Measurements from ENCODE around the gene HYAL2.
A peak's percentile ranks its signal among the peaks of the same experiment; 100 is the strongest.

Gene HYAL2

DNA sequence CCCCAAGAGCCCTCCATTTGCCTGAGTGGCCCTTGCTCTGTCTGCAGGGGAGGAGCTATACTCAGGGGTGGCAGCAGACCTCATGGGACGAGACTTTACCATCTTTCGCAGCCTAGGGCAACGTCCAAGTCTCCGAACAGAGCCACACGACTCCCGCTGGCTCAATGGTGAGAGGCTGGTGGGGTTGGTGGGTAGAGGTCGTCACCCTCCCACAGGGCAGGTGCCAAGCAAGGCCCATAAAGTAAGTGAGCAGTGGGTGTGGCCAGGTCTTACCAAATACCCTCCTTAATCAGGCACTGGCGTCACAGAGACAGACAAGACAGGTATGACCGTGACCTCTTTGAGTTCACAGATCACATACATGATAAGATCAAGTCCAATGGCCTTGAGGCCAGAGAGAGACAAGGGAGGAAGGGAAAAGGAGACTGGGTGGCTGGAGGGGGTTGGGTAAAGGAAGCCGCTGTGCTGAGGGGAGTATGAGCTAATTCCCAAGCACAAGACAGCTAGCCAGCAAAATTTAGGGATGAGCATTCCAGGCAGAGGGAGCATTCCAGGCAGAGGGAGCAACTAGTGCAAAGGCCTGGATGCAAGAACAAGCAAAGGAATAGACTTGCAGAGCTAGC, 51.1 kb downstream of the HYAL2 start:
- H3K4me3 ChIP-seq, result no peak overlapping the region
- TF ChIP-seq, protein P1, sequence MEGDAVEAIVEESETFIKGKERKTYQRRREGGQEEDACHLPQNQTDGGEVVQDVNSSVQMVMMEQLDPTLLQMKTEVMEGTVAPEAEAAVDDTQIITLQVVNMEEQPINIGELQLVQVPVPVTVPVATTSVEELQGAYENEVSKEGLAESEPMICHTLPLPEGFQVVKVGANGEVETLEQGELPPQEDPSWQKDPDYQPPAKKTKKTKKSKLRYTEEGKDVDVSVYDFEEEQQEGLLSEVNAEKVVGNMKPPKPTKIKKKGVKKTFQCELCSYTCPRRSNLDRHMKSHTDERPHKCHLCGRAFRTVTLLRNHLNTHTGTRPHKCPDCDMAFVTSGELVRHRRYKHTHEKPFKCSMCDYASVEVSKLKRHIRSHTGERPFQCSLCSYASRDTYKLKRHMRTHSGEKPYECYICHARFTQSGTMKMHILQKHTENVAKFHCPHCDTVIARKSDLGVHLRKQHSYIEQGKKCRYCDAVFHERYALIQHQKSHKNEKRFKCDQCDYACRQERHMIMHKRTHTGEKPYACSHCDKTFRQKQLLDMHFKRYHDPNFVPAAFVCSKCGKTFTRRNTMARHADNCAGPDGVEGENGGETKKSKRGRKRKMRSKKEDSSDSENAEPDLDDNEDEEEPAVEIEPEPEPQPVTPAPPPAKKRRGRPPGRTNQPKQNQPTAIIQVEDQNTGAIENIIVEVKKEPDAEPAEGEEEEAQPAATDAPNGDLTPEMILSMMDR (IDR thresholded peaks at IDR 0.05), result no peak
- DNase-seq (ENCODE audit: low spot score), result no peak
- H3K27ac ChIP-seq, result no peak overlapping the region

DNA sequence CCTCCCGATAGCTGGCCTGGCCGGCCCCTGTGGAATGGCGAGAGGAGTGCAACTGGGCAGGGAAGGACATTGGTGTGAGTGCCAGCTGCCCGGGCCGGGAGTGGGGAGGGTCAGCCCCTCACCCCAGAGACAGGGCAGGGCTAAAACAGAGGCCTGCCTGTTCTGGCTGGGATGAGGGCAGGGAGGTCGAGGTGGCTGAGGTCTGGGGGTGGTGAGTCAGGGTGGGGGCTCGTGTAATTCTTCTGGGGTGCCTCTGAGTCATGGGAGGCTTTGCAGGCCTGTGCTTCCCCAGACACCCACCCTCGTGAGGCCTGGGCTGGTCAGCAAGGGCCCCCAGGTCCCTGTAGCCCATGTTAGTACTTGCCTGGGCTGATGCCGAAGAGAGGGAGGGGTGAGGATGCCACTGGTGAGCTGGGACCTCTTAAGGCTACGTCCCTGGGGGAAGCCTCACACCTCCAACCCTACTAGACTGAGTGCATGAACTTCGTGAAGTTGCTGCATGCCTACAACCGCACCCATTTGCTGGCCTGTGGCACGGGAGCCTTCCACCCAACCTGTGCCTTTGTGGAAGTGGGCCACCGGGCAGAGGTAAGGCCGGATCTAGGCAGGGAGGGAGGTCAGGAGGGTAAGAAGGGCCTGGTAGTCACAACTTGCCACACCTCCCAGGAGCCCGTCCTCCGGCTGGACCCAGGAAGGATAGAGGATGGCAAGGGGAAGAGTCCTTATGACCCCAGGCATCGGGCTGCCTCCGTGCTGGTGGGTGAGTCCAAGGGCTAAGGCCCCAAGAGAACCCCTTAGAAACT, 51.9 kb downstream of the HYAL2 start:
- H3K4me3 ChIP-seq, result peak overlapping the region; percentile 74
- DNase-seq (ENCODE audit: low spot score), result no peak
- TF ChIP-seq, protein P1 (IDR thresholded peaks at IDR 0.05), result no peak
- peak overlapping the region in 1 of 2 donors; percentile 99 for H3K27ac ChIP-seq

DNA sequence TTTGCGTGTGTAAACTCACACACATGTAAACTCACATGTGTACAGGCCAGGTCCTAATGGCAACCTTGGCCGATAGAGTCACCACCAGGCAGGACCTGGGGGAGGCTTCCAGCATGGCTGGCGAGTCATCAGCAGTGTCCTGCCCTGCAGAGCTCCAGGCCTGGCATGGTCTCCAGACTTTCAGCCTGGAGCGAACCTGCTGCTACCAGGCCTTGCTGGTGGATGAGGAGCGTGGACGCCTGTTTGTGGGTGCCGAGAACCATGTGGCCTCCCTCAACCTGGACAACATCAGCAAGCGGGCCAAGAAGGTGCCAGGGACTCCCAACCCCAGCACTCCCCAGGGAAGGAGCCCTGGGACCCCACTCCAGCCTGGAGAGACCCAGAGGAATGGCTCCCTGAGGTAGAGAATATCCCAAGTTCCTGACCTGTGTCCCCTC, 52.5 kb downstream of the HYAL2 start:
- TF ChIP-seq, protein P1 (IDR thresholded peaks at IDR 0.05), result no peak
- Histone ChIP-seq H3K27ac (peak overlapping the region in 1 of 2 donors; percentile 99), H3K4me3 (peak overlapping the region; percentile 74)
- no peak for DNase-seq (ENCODE audit: low spot score)

DNA sequence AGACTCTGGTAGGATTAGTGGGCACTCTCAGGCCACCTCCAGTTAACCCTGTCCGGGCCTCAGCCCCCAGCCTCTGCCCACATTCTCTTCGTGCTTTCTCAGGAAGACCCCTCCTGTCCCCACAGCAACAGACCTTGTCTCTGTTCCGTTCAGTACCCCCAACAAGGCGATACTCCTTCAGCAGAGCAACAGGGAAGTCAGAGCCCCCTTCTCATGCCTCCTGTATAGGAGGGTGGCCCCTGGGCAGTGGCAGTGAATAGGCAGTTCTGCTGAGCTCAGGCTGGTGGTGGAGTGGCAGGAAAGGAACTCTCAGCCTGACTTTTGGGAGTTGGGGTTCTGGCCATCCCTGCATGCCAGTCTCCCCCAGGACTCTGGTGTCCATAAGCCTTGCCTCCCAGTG, 53.1 kb downstream of the HYAL2 start:
- TF ChIP-seq, protein P1 (IDR thresholded peaks at IDR 0.05), result no peak
- peak overlapping the region; percentile 74 for H3K4me3 ChIP-seq
- H3K27ac ChIP-seq, result peak overlapping the region; percentile 78 to 99
- DNase-seq (ENCODE audit: low spot score), result no peak

DNA sequence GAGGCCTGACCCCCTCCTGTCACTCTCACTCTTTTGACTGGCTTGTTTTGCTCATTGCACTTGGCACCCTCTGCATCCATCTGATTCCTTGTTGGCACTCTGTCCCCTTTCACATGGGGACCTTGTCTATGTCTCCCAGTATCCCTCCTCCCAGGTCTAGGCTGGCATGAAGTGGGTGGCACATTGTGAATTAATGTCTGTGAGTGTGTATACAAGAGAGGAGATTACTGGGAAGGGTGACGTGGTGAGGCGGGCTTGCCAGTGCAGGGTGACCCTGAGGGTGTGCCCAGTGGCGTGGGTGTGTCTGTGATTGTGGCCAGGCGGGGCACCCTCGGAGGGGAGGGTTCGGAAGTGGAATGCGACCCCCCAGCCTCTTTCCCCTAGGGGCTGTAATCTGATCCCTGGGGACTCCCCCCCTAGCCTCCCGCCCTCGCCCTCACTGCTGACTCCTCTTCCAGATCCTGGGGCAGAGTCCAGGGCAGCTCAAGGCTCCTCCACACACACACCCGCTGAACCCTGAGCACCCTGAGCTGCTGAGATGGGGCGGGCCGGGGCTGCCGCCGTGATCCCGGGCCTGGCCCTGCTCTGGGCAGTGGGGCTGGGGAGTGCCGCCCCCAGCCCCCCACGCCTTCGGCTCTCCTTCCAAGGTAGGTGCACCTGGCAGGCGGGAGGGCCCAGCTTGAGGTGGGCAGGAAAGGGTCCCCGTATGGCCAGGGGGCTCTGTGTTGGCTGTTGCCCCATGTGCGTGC, 53.7 kb downstream of the HYAL2 start, which contains the start of gene SEMA3B:
SEMA3B (plus strand) TSS at position 445 of the 749 bp plus-strand sequence; CDS start at position 539, 94 bp downstream.
- H3K4me3 ChIP-seq, result peak within 1 kb of the TSS; percentile 74
- H3K27ac ChIP-seq, result peak within 1 kb of the TSS; percentile 97 to 99
- TF ChIP-seq, protein P1 (IDR thresholded peaks at IDR 0.05), result no peak
- DNase-seq (ENCODE audit: low spot score), result peak; percentile 90

DNA sequence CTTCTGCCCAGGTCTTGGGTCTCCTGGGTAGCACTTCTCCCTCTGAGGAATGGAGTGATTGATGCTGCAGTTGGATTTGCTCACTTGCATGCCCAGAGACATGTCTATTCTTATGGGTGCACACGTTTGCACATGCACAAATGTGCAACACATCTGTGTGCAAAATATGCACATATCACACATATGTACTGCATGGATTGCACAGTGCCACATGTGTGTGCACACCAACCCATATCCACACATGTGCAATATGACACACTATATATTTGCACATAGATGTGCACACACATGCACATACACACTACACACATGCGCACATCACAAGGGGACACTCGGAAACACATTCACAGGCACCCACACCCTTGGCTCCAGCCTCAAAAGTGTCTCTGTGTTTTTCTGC, 54.3 kb downstream of the HYAL2 start:
- Histone ChIP-seq H3K4me3 (peak overlapping the region; percentile 74), H3K27ac (peak overlapping the region; percentile 97 to 99)
- TF ChIP-seq, protein P1 (IDR thresholded peaks at IDR 0.05), result no peak
- no peak for DNase-seq (ENCODE audit: low spot score)

Measured in coronary artery (tissue), 2 donors.